Naive thymus-derived CD4-positive, alpha-beta T cell (primary cell): ENCODE results near the gene CCDC27. TPM values are rescaled to one million over a fixed set of nuclear protein-coding genes. Genes with fewer than 3 reads are reported as not detected.
A peak's percentile ranks its signal among the peaks of the same experiment; 100 is the strongest.

Source experiments
- ATAC-seq: fragments of 150-1000 bp; cut with Tn5 transposase; 2 replicates; pipeline ENCODE4 v1.10.0; 2021; ENCODE audit warnings: mild to moderate bottlenecking, moderate library complexity
- CTCF ChIA-PET: fragments of 350-600 bp; sonication (Branson Sonifier 250); formaldehyde crosslinking; loops from one replicate; lab custom pipeline; 2021; ENCODE audit warnings: antibody characterized with exemption; lab: Charles Lee
- POLR2A ChIA-PET: fragments of 350-600 bp; sonication (Branson Sonifier 250); formaldehyde crosslinking; loops from one replicate; lab custom pipeline; 2021; ENCODE audit warnings: antibody characterized with exemption, inconsistent platforms; lab: Charles Lee
- DNase-seq, 9 donors: peaks; one replicate each; pipeline versions ENCODE4 v3.0.0 to v3.0.0-alpha.2; 2020 to 2022; ENCODE audit warnings: mixed read lengths in 1 of 9
- H3K27ac ChIP-seq: one replicate; pipeline ENCODE4 v1.7.0; 2013; ENCODE audit warnings: mild to moderate bottlenecking, low read depth, low read length, moderate library complexity
- H3K27me3 ChIP-seq, 2 donors: one replicate each; pipeline ENCODE4 v1.7.0; 2013; ENCODE audit warnings: low read length in 2 of 2, mild to moderate bottlenecking in 2 of 2, moderate library complexity in 2 of 2; ENCODE audit not compliant: control insufficient read depth in 2 of 2, insufficient read depth in 2 of 2
- H3K36me3 ChIP-seq, 3 experiments: 1 replicate in 2 of 3; 2 replicates in 1 of 3; pipeline ENCODE4 v1.7.0; 2013; ENCODE audit warnings: low read length in 3 of 3, mild to moderate bottlenecking in 3 of 3, moderate library complexity in 1 of 3; ENCODE audit not compliant: insufficient read depth in 3 of 3, control insufficient read depth in 2 of 3
- H3K4me1 ChIP-seq, 2 donors: one replicate each; pipeline ENCODE4 v1.7.0; 2013; ENCODE audit warnings: low read length in 2 of 2, mild to moderate bottlenecking in 2 of 2, moderate library complexity in 1 of 2; ENCODE audit not compliant: control insufficient read depth in 2 of 2, insufficient read depth in 2 of 2
- H3K4me3 ChIP-seq: 2 replicates; pipeline ENCODE4 v1.7.0; 2013; ENCODE audit warnings: mild to moderate bottlenecking, low read length
- H3K9me3 ChIP-seq, 3 experiments: 1 replicate in 2 of 3; 2 replicates in 1 of 3; pipeline ENCODE4 v1.7.0; 2013; ENCODE audit warnings: low read length in 3 of 3; ENCODE audit not compliant: control insufficient read depth in 2 of 3
- H3K27ac Mint-ChIP-seq, 9 donors: one replicate each; pipeline ENCODE4 v1.8.0; 2020 to 2022; ENCODE audit warnings: mixed read lengths in 9 of 9, mild to moderate bottlenecking in 8 of 9, moderate library complexity in 5 of 9, inconsistent platforms in 2 of 9
- H3K27me3 Mint-ChIP-seq, 5 donors: one replicate each; pipeline ENCODE4 v1.8.0; 2021 to 2022; ENCODE audit warnings: mixed read lengths in 5 of 5, mild to moderate bottlenecking in 1 of 5
- H3K36me3 Mint-ChIP-seq, 5 donors: one replicate each; pipeline ENCODE4 v1.8.0; 2020 to 2022; ENCODE audit warnings: mixed read lengths in 5 of 5, mild to moderate bottlenecking in 3 of 5, inconsistent platforms in 1 of 5
- H3K4me1 Mint-ChIP-seq, 7 donors: one replicate each; pipeline ENCODE4 v1.8.0; 2020 to 2022; ENCODE audit warnings: mixed read lengths in 7 of 7, mild to moderate bottlenecking in 3 of 7, inconsistent platforms in 1 of 7
- H3K4me3 Mint-ChIP-seq, 10 donors: one replicate each; pipeline ENCODE4 v1.8.0; 2020 to 2022; ENCODE audit warnings: mild to moderate bottlenecking in 10 of 10, mixed read lengths in 10 of 10, moderate library complexity in 6 of 10, inconsistent platforms in 2 of 10
- H3K9me3 Mint-ChIP-seq, 11 donors: one replicate each; pipeline ENCODE4 v1.8.0; 2020 to 2022; ENCODE audit warnings: mixed read lengths in 11 of 11, mild to moderate bottlenecking in 4 of 11, inconsistent platforms in 1 of 11, moderate library complexity in 1 of 11
- intact Hi-C, 2 donors: fragments of 100-400 bp; cut with micrococcal nuclease; formaldehyde crosslinking; loops; one replicate each; pipeline ENCODE4 v1.15.1; 2023
- polyA plus RNA-seq, 2 donors: library from polyadenylated mRNA; unstranded; fragments of 300-500 nt; fragmentation: Illumina TruSeq; gene quantifications; one replicate each; pipeline ENCODE4 v1.2.3, GENCODE V29; 2021
- total RNA-seq, 6 experiments: library from RNA in 5 of 6; stranded (reverse) in 5 of 6; gene quantifications; 1 replicate in 5 of 6; 2 replicates in 1 of 6; pipeline ENCODE4 v1.2.3 and lab custom pipeline; 2021 to 2026

The CCDC27 gene
- total and polyA plus RNA-seq, 7 experiments from 2014 or later: not detected

DNA sequence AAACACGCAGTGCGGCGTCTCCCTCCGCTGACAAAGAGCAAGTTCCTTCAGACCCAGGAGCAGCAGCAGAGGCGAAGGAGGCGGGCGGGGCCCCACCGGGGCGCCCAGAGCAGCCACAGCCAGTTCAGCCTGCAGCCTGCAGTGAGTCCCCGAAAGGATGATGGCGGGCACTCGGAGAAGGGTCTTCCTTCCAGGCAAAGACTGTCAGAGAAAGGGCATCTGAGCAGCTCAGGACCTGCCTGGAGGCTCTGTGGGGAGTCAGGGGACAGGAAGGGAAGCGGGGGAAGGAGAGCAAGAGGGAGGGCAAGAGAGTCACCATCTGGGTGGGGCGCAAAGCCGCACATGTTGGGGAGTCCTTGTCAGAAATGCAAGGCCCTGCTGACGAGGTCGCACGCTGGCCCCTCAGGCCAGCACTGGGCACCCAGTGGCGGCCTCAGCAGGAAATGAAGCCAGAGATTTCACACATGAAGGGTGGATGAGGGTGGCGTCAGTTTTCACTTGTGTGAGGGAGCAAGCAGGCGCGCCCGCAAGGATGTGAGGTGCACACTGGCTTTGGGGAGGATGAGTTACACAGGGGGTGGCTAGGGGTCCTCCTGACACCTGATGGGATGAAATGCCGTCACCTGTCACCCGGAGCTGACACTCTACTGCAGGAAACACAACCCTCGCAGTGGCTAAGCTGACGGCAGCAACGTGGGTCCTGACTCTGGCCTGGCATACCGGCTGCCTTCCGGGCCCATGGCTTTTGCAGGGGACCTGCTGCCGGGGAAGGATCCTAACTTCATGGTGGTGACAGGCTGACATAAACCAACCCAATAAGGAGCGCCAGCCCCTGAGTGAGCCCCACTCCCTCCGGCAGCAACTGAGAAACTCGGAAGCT lies 37.4 kb downstream of the CCDC27 start:
- H3K4me3 ChIP-seq: no peak overlapping the region
- POLR2A ChIA-PET: no interaction called here
- intact Hi-C loops: no loop called here
- CTCF ChIA-PET: no interaction called here
- ATAC-seq: no peak
- H3K27me3 ChIP-seq: no peaks in the 10 kb centered on the region
- no peaks in the 10 kb centered on the region for H3K9me3 ChIP-seq
- no peak for DNase-seq
- Mint-ChIP-seq H3K9me3 (no peaks in the 10 kb centered on the region), H3K4me1 (peaks cover 6 to 49% (median 34%) of the 10 kb centered on the region in 7 donors), H3K27ac (peak overlapping the region in 1 of 9 donors; percentile 19), H3K36me3 (peaks cover 0 to 17% (median 5%) of the 10 kb centered on the region in 5 donors), H3K4me3 (no peak overlapping the region), H3K27me3 (no peaks in the 10 kb centered on the region)
- H3K4me1 ChIP-seq: peaks cover 6 to 26% of the 10 kb centered on the region in 2 donors
- no peak overlapping the region for H3K27ac ChIP-seq
- H3K36me3 ChIP-seq: peaks cover 0 to 69% (median 0%) of the 10 kb centered on the region in 3 experiments

DNA sequence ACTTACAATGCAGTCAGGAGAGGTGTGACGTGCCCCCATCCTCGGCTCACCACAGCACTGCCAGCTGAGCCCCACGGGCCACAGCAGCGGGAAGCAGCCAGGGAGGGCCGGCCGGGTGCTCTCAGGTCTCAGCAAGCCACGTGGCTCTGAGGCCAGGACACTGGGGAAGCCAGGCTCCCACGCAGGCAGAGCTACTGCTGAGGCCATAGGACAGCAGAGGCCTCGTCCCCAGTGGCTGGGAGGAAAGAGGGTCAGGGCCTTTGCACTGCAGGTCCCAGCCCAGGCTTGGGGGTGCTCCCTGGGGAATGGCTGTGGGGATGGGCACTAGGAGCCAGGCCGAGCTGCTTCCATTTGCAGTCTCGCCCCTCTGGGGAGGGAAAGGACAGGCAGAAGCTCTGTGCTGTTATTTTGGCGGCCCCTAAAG lies 38.3 kb downstream of the CCDC27 start:
- Histone ChIP-seq H3K4me1 (peaks cover 14 to 34% of the 10 kb centered on the region in 2 donors), H3K4me3 (no peak overlapping the region), H3K27ac (no peak overlapping the region), H3K9me3 (no peaks in the 10 kb centered on the region), H3K36me3 (peaks cover 0 to 60% (median 0%) of the 10 kb centered on the region in 3 experiments), H3K27me3 (no peaks in the 10 kb centered on the region)
- intact Hi-C loops: no loop called here
- Mint-ChIP-seq H3K27me3 (no peaks in the 10 kb centered on the region), H3K9me3 (no peaks in the 10 kb centered on the region), H3K4me1 (peaks cover 6 to 57% (median 42%) of the 10 kb centered on the region in 7 donors), H3K4me3 (no peak overlapping the region), H3K36me3 (peaks cover 0 to 11% (median under 1%) of the 10 kb centered on the region in 5 donors), H3K27ac (no peak overlapping the region)
- CTCF ChIA-PET: no interaction called here
- DNase-seq (no peak), ATAC-seq (no peak)
- POLR2A ChIA-PET: no interaction called here

DNA sequence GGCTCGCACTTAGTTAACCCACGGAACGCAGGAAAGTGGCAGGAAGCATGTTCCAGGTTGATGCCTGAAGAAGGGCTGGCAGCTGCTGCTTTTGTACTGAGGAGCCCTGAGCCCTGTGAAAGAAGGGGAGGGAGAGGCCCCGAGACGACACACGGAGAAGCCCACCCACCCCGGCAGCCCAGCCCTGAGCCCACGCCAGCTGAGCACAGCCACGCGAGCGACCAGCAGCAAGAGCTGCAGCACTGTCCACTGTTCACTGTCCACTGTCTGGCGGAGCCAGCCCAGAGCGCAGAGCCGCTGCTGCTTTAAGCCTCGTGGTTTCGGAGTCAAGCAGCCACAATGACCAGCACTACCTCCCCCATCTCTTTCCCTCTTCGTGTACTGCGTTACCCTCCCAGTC lies 38.7 kb downstream of the CCDC27 start:
- peaks cover 6 to 58% (median 43%) of the 10 kb centered on the region in 7 donors for H3K4me1 Mint-ChIP-seq
- no peaks in the 10 kb centered on the region for H3K9me3 ChIP-seq
- H3K27ac Mint-ChIP-seq: no peak overlapping the region
- ChIA-PET POLR2A (no interaction called here), CTCF (no interaction called here)
- peaks cover 0 to 56% (median 0%) of the 10 kb centered on the region in 3 experiments for H3K36me3 ChIP-seq
- no peaks in the 10 kb centered on the region for H3K9me3 Mint-ChIP-seq
- H3K36me3 Mint-ChIP-seq: peaks cover 0 to 11% (median 0%) of the 10 kb centered on the region in 5 donors
- H3K27me3 Mint-ChIP-seq: no peaks in the 10 kb centered on the region
- ATAC-seq: no peak
- no peaks in the 10 kb centered on the region for H3K27me3 ChIP-seq
- no peak overlapping the region for H3K27ac ChIP-seq
- H3K4me3 ChIP-seq: no peak overlapping the region
- no peak overlapping the region for H3K4me3 Mint-ChIP-seq
- peaks cover 16 to 36% of the 10 kb centered on the region in 2 donors for H3K4me1 ChIP-seq
- no peak for DNase-seq
- intact Hi-C loops: no loop called here

DNA sequence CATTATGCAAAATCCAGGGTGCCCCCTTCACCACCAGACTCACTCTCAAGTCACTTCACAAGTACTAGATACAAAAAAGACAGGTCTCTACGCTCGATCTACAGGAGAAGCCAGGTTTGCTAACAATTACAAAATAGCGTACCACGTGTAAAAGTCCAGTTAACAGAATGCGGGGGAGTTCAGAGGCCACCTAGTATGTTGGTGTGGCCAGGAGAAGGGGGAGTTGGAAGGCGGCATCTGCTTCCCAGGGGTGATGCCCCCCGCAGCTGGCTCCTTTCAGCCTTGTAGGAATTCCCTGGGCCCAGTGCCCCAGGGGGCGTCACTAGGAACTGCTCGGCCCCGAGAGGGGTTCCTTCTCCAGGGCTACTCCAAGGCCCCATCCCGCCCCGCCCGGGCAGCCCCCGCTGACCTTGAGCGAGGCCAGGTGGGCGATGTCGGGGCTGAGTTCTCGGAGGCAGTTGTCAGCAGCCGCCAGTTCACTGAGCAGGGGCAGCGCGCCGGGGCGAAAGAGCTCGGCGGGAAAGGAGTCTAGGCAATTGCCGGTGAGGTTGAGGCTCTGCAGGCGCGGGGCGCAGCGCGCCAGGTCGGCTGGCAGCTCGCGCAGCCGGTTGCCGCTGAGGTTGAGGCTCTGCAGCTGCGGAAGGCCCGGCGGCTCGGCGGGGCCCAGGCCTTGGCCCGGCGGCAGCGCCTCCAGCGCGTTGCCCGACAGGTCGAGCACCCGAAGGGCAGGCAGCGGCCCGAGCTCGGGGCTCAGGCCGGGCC lies 43.4 kb downstream of the CCDC27 start:
- Mint-ChIP-seq H3K27me3 (peaks cover 1 to 8% (median 4%) of the 10 kb centered on the region in 5 donors), H3K4me1 (peaks cover 8 to 50% (median 42%) of the 10 kb centered on the region in 7 donors), H3K9me3 (no peaks in the 10 kb centered on the region), H3K27ac (peak overlapping the region in 8 of 9 donors; percentile 51 to 82 (median 65)), H3K4me3 (peak overlapping the region; percentile 84 to 92 (median 89)), H3K36me3 (peaks cover 3 to 8% (median 4%) of the 10 kb centered on the region in 5 donors)
- intact Hi-C loops: loop anchor here (1.0 to 5.0 kb wide), 9 partner anchors 19 to 1663 kb away; partner anchors contain the start of genes C1orf174 (in 2 of the 2), CEP104 (in 2 of the 2), DFFB (in 2 of the 2) and SMIM1 (in 2 of the 2)
- H3K27ac ChIP-seq: peak overlapping the region; percentile 69
- H3K4me1 ChIP-seq: peaks cover 22 to 28% of the 10 kb centered on the region in 2 donors
- H3K9me3 ChIP-seq: no peaks in the 10 kb centered on the region
- H3K36me3 ChIP-seq: peaks cover 0 to 9% (median 0%) of the 10 kb centered on the region in 3 experiments
- CTCF ChIA-PET: no interaction called here
- H3K4me3 ChIP-seq: peak overlapping the region; percentile 74
- no peaks in the 10 kb centered on the region for H3K27me3 ChIP-seq
- POLR2A ChIA-PET: interaction anchor here (0.9 to 1.4 kb wide), 8 partner anchors 13 to 107 kb away, joined by 3 to 8 read pairs (median 4); partner anchors contain the start of genes C1orf174 and DFFB
- no peak for DNase-seq
- no peak for ATAC-seq

DNA sequence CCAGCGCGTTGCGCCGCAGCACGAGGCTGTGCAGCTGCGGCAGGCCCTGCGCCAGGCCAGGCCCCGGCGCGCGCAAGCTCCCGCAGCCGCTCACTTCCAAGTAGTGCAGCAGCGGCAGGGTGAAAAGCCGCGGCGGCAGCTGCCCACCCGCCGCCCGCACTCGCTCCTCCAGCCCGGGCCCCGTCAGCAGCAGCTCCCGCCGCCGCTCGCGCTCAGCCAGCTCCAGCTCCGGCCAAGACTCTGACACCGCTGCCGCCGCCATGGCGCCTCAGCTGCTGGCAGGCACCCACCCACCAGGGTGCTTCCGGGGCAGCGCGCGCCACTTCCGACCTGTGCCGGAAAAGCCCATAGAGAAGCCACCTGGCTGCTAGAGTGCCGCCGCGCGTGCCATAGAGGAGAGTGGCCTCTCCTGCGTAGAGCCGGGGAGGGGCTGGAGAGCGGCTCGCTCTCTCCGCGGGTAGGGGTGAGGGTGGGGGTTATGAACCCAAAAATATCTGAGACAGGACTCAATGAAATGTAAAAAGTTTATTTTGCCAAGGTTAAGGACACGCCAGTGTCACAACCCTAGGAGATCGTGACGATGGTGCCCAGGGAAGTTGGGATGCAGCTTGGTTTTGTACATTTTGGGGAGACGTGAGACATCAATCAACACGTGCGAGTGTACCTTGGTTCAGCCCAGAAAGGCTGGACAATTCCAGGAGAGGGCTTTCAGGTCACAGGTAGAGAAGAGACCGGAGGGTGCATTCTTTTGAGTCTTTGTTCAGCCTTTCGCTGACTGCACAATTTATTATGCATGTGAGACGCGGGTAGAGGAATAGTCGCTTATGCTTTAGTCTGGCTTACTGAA lies 44.2 kb downstream of the CCDC27 start, which contains the start of gene LRRC47:
TSS of gene LRRC47 (minus strand) at position 284 of the 847 bp plus-strand sequence. CDS start at position 262, 22 bp downstream.
- peak; percentile 89 to 97 (median 94) for DNase-seq
- Histone ChIP-seq H3K4me3 (peak within 1 kb of the TSS; percentile 74), H3K4me1 (peaks cover 22 to 28% of the 10 kb centered on the region in 2 donors), H3K27me3 (no peaks in the 10 kb centered on the region), H3K27ac (peak within 1 kb of the TSS; percentile 69), H3K9me3 (no peaks in the 10 kb centered on the region), H3K36me3 (peaks cover 0 to 8% (median 0%) of the 10 kb centered on the region in 3 experiments)
- peak; percentile 100 for ATAC-seq
- Mint-ChIP-seq H3K27ac (peak within 1 kb of the TSS; percentile 87 to 97 (median 93)), H3K27me3 (peaks cover 9 to 11% (median 10%) of the 10 kb centered on the region in 5 donors), H3K36me3 (peaks cover 3 to 8% (median 4%) of the 10 kb centered on the region in 5 donors), H3K9me3 (no peaks in the 10 kb centered on the region), H3K4me3 (peak within 1 kb of the TSS; percentile 88 to 98 (median 93)), H3K4me1 (peaks cover 8 to 52% (median 42%) of the 10 kb centered on the region in 7 donors)
- intact Hi-C loops: loop anchor here (1.0 to 5.0 kb wide), 9 partner anchors 20 to 1664 kb away; partner anchors contain the start of genes C1orf174 (in 2 of the 2), CEP104 (in 2 of the 2), DFFB (in 2 of the 2) and SMIM1 (in 2 of the 2)
- ChIA-PET POLR2A (interaction anchor here (0.7 to 1.4 kb wide), 11 partner anchors 12 to 107 kb away, joined by 3 to 8 read pairs (median 3); partner anchors contain the start of genes C1orf174 and DFFB), CTCF (interaction anchor here (0.9 kb wide), 1 partner anchor 9 kb away, joined by 3 read pairs; no protein-coding TSS in a partner anchor)
